Mesodermal cell (in vitro differentiated cells): ENCODE results near the gene ZBTB32.
"Not testable (repeated sequence)": the region's sequence is repeated elsewhere in the genome, so short reads cannot be mapped to it uniquely, and the experiment has no call there.

Source experiments
- H3K27ac ChIP-seq: 2 replicates; pipeline ENCODE4 v1.7.0; 2013; ENCODE audit warnings: mild to moderate bottlenecking, low read depth, low read length, moderate library complexity; ENCODE audit not compliant: severe bottlenecking
- H3K36me3 ChIP-seq: 2 replicates; pipeline ENCODE4 v1.7.1; 2013; ENCODE audit warnings: mild to moderate bottlenecking, low read length, moderate library complexity; ENCODE audit not compliant: control insufficient read depth, insufficient read depth
- H3K4me1 ChIP-seq: one replicate; pipeline ENCODE4 v1.7.1; 2013; ENCODE audit warnings: mild to moderate bottlenecking, low read length; ENCODE audit not compliant: insufficient read depth, control insufficient read depth, poor library complexity, severe bottlenecking
- H3K4me3 ChIP-seq: 2 replicates; pipeline ENCODE4 v1.7.0; 2013; ENCODE audit warnings: low read length, control low read depth, mild to moderate bottlenecking; ENCODE audit not compliant: insufficient read depth, poor library complexity, severe bottlenecking; ENCODE audit errors: extremely low read depth
- H3K9me3 ChIP-seq: 2 replicates; pipeline ENCODE4 v1.7.1; 2013; ENCODE audit warnings: mild to moderate bottlenecking, low read length, moderate library complexity; ENCODE audit not compliant: control insufficient read depth
- WGBS, 2 experiments: methylation state at CpG; one replicate each; pipeline ENCODE4 v1.1.5; 2013; ENCODE audit warnings: missing lambda C conversion rate in 2 of 2; ENCODE audit not compliant: insufficient coverage in 2 of 2; 5-methylcytosine and 5-hydroxymethylcytosine counted together

ZBTB32 gene

GRCh38 chr19:35721374-35721773, 17.0 kb downstream of the ZBTB32 start:
- Histone ChIP-seq H3K4me3 (no peak overlapping the region), H3K9me3 (no peaks in the 10 kb centered on the region), H3K4me1 (no peaks in the 10 kb centered on the region), H3K36me3 (peaks cover 69% of the 10 kb centered on the region), H3K27ac (no peak overlapping the region)
- WGBS, 2 experiments = 92 to 95% methylated on average over 16 of the region's 16 CpGs

DNA sequence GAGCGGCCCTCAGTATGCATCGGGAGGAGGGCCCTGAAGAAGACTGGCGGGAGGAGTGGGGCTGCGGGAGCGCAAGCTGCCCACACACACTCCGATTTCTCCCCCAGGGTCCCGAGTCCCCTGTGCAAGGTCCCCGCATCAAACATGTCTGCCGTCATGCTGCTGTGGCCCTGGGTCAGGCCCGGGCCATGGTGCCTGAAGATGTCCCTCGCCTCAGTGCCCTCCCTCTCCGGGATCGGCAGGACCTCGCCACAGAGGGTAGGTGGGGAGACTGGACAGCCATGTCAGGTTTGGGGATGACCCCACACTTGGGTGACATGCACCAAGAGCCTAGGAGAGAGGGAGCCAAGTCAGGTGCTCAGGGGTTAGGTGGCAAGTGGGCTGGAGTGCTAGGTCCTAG, 18.1 kb downstream of the ZBTB32 start:
- no peaks in the 10 kb centered on the region for H3K4me1 ChIP-seq
- WGBS, 2 experiments = 96 to 98% methylated on average over 11 to 14 of the region's 14 CpGs
- no peak overlapping the region for H3K27ac ChIP-seq
- no peak overlapping the region for H3K4me3 ChIP-seq
- peaks cover 80% of the 10 kb centered on the region for H3K36me3 ChIP-seq
- H3K9me3 ChIP-seq = no peaks in the 10 kb centered on the region

DNA sequence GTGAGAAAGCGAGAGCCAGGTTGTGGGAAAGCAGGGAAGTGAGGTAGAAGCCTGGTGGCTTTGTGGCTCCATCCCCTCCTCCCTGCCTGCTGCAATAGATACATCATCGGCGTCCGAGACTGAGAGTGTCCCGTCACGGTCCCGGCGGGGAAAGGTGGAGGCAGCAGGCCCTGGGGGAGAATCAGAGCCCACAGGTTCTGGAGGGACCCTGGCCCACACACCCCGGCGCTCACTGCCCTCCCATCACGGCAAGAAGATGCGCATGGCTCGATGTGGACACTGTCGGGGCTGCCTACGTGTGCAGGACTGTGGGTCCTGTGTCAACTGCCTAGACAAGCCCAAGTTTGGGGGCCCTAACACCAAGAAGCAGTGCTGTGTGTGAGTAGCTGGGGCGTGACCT, 18.5 kb downstream of the ZBTB32 start:
- 95 to 96% methylated on average over 8 to 13 of the region's 16 CpGs for WGBS, 2 experiments

DNA sequence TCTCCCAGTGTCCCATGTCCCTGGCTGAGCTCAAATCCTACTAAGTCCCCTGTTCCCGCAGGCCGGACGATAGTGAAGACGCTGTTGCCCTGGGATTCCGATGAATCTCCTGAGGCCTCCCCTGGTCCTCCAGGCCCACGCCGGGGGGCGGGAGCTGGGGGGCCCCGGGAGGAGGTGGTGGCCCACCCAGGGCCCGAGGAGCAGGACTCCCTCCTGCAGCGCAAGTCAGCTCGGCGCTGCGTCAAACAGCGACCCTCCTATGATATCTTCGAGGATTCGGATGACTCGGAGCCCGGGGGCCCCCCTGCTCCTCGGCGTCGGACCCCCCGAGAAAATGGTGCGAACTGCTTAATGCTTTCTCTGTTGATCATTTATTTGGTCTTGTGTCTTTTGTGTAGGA, 19.3 kb downstream of the ZBTB32 start:
- Histone ChIP-seq H3K27ac (no peak overlapping the region), H3K36me3 (peaks cover 92% of the 10 kb centered on the region), H3K4me3 (no peak overlapping the region), H3K9me3 (no peaks in the 10 kb centered on the region), H3K4me1 (no peaks in the 10 kb centered on the region)
- 96 to 97% methylated on average over 12 to 24 of the region's 24 CpGs for WGBS, 2 experiments

More for the DNA sequence above, 18.5 kb downstream of the ZBTB32 start:
- H3K36me3 ChIP-seq = peaks cover 85% of the 10 kb centered on the region
- H3K4me3 ChIP-seq = no peak overlapping the region
- no peaks in the 10 kb centered on the region for H3K4me1 ChIP-seq
- no peaks in the 10 kb centered on the region for H3K9me3 ChIP-seq
- no peak overlapping the region for H3K27ac ChIP-seq

- not testable (repeated sequence) for H3K4me1 ChIP-seq, H3K9me3 ChIP-seq, H3K27ac ChIP-seq, H3K4me3 ChIP-seq
- peaks cover 96% of the 10 kb centered on the region for H3K36me3 ChIP-seq
- 79 to 92% methylated on average over 5 to 7 of the region's 7 CpGs for WGBS, 2 experiments
These were observed 19.8 kb downstream of the ZBTB32 start for GRCh38 chr19:35724132-35724531.

GRCh38 chr19:35724560-35724959, 20.2 kb downstream of the ZBTB32 start:
- Histone ChIP-seq H3K9me3 (no peaks in the 10 kb centered on the region), H3K4me3 (no peak overlapping the region), H3K4me1 (no peaks in the 10 kb centered on the region), H3K36me3 (peaks cover 96% of the 10 kb centered on the region), H3K27ac (no peak overlapping the region)
- 97 to 99% methylated on average over 11 to 12 of the region's 12 CpGs for WGBS, 2 experiments

DNA sequence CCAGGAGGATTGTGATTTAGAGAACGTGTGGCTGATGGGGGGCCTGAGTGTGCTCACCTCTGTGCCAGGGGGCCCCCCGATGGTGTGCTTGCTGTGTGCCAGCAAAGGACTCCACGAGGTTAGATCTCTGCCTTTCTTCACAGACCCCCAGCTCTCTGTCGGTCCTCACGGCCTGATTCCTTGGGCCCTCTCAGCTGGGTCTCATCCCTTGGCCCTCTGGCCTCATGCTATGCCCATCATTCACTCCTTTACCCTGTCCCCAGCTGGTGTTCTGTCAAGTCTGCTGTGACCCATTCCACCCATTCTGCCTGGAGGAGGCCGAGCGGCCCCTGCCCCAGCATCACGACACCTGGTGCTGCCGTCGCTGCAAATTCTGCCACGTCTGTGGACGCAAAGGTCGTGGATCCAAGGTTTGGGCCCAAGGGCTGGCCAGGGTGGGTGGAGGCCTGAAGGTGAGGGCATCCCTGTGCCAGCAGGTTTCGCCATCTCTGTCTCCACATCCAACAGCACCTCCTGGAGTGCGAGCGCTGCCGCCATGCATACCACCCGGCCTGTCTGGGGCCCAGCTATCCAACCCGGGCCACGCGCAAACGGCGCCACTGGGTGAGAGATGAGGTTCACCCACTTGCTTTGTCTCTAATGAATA, 21.0 kb downstream of the ZBTB32 start:
- WGBS, 2 experiments = 96 to 97% methylated on average over 9 to 13 of the region's 23 CpGs

GRCh38 chr19:35727053-35727955, 22.9 kb downstream of the ZBTB32 start:
- Histone ChIP-seq H3K4me1 (peaks cover 3% of the 10 kb centered on the region), H3K9me3 (no peaks in the 10 kb centered on the region), H3K27ac (no peak overlapping the region), H3K4me3 (no peak overlapping the region), H3K36me3 (peaks cover 99% of the 10 kb centered on the region)
- WGBS, 2 experiments = 96 to 98% methylated on average over 20 to 23 of the region's 25 CpGs

More for the DNA sequence above, 21.0 kb downstream of the ZBTB32 start:
- Histone ChIP-seq H3K4me1 (no peaks in the 10 kb centered on the region), H3K9me3 (no peaks in the 10 kb centered on the region), H3K36me3 (peaks cover 96% of the 10 kb centered on the region), H3K27ac (no peak overlapping the region), H3K4me3 (no peak overlapping the region)

DNA sequence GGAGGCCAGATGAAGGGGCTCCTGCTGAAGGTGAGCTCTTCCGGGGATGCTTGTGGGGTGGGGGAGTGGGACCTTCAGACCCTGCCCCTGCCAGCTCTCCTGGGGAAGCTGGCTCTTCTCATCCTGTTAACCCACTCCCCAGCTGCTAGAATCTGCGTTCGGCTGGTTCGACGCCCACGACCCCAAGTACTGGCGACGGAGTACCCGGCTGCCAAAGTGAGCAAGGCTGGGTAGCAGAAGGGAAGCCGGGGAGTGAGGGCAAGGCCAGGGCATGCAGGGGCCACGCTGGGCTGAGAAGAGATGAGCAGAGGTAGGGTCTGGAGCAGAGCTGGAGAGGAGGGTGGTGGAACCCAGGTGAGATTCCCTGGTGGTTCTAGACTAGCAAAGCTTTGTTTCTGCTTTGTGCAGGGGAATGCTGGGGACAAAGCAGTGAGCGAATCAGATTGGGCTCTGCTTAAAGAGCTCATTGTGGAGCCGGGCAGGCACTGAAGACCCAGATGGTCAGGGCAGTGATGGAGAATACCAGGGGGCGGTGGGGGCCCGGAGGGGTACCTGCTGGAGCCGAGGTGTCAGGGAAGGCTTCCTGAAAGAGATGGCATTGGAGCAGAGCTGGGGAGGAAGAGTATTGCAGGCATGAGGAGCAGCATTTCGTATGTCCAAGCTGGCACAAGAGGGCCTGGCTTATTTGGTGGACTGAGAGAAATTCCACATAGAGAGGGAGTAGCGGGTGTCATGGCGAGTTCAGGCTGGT, 23.8 kb downstream of the ZBTB32 start:
- H3K36me3 ChIP-seq = peaks cover 98% of the 10 kb centered on the region
- WGBS, 2 experiments = 96 to 98% methylated on average over 18 to 19 of the region's 19 CpGs

DNA sequence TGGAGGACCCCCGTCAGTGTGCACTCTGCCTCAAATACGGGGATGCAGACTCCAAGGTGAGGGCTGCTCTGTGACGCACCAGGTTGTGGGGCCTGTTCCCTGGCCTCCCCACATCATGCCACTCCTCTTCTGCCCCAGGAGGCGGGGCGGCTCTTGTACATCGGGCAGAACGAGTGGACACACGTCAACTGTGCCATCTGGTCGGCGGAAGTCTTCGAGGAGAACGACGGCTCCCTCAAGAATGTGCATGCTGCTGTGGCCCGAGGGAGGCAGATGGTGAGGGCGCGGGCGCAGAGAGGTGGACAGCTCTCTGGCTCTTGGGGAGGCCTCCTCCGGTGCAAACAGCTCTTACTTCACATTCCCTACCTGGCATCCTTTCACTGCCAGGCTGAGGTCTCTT, 24.7 kb downstream of the ZBTB32 start:
- 95% methylated on average over 16 to 18 of the region's 18 CpGs for WGBS, 2 experiments
- no peak overlapping the region for H3K4me3 ChIP-seq
- peaks cover 98% of the 10 kb centered on the region for H3K36me3 ChIP-seq
- no peak overlapping the region for H3K27ac ChIP-seq
- no peaks in the 10 kb centered on the region for H3K9me3 ChIP-seq
- H3K4me1 ChIP-seq = peaks cover 3% of the 10 kb centered on the region

More for the DNA sequence above, 23.8 kb downstream of the ZBTB32 start:
- Histone ChIP-seq H3K4me1 (peaks cover 3% of the 10 kb centered on the region), H3K27ac (no peak overlapping the region), H3K4me3 (no peak overlapping the region), H3K9me3 (no peaks in the 10 kb centered on the region)
